Measurements from ENCODE around the gene TRIM24. TPM values are rescaled to one million over a fixed set of nuclear protein-coding genes. Genes with fewer than 3 reads are reported as not detected.

Gene TRIM24
- total RNA-seq, 1 donor from 2014 or later: 18.8 TPM

- intact Hi-C loops (cut with DNase I): no loop called here
- no peak for DNase-seq (ENCODE audit: low spot score)
These were observed 147.4 kb downstream of the TRIM24 start for GRCh38 chr7:138607216-138608126.

- intact Hi-C loops (cut with DNase I): no loop called here
These were observed 148.2 kb downstream of the TRIM24 start for GRCh38 chr7:138608275-138608674.

GRCh38 chr7:138610671-138611170 is 150.7 kb downstream of the TRIM24 start:
- DNase-seq (ENCODE audit: low spot score): no peak
- intact Hi-C loops (cut with DNase I): no loop called here

More at GRCh38 chr7:138608275-138608674, 148.2 kb downstream of the TRIM24 start:
- no peak for DNase-seq (ENCODE audit: low spot score)

- intact Hi-C loops (cut with DNase I): no loop called here
- no peak for DNase-seq (ENCODE audit: low spot score)
These were observed 153.6 kb downstream of the TRIM24 start for GRCh38 chr7:138613630-138614029.

- no peak for DNase-seq (ENCODE audit: low spot score)
- intact Hi-C loops (cut with DNase I): no loop called here
These were observed 156.0 kb downstream of the TRIM24 start for GRCh38 chr7:138616085-138616484.

- DNase-seq (ENCODE audit: low spot score): no peak
These were observed 158.4 kb downstream of the TRIM24 start for GRCh38 chr7:138618506-138618905.

GRCh38 chr7:138618933-138619332 is 158.9 kb downstream of the TRIM24 start:
- intact Hi-C loops (cut with DNase I): no loop called here
- no peak for DNase-seq (ENCODE audit: low spot score)

More at GRCh38 chr7:138618506-138618905, 158.4 kb downstream of the TRIM24 start:
- intact Hi-C loops (cut with DNase I): no loop called here

- DNase-seq (ENCODE audit: low spot score): no peak
These were observed 162.8 kb downstream of the TRIM24 start for GRCh38 chr7:138622841-138623240.

GRCh38 chr7:138625084-138625848 is 165.2 kb downstream of the TRIM24 start:
- intact Hi-C loops (cut with DNase I): no loop called here
- no peak for DNase-seq (ENCODE audit: low spot score)

More at GRCh38 chr7:138622841-138623240, 162.8 kb downstream of the TRIM24 start:
- intact Hi-C loops (cut with DNase I): no loop called here

GRCh38 chr7:138625849-138626230 is 165.8 kb downstream of the TRIM24 start:
- DNase-seq (ENCODE audit: low spot score): no peak
- intact Hi-C loops (cut with DNase I): no loop called here

GRCh38 chr7:138626846-138627245 is 166.8 kb downstream of the TRIM24 start:
- no peak for DNase-seq (ENCODE audit: low spot score)
- intact Hi-C loops (cut with DNase I): no loop called here

- intact Hi-C loops (cut with DNase I): no loop called here
- no peak for DNase-seq (ENCODE audit: low spot score)
These were observed 167.3 kb downstream of the TRIM24 start for GRCh38 chr7:138627361-138627760.

GRCh38 chr7:138630059-138630610 is 170.1 kb downstream of the TRIM24 start:
- intact Hi-C loops (cut with DNase I): no loop called here

GRCh38 chr7:138632384-138632783 is 172.3 kb downstream of the TRIM24 start:
- intact Hi-C loops (cut with DNase I): no loop called here
- DNase-seq (ENCODE audit: low spot score): no peak

More at GRCh38 chr7:138630059-138630610, 170.1 kb downstream of the TRIM24 start:
- no peak for DNase-seq (ENCODE audit: low spot score)

- intact Hi-C loops (cut with DNase I): no loop called here
These were observed 173.0 kb downstream of the TRIM24 start for GRCh38 chr7:138632826-138633602.

More at GRCh38 chr7:138632826-138633602, 173.0 kb downstream of the TRIM24 start:
- no peak for DNase-seq (ENCODE audit: low spot score)
